ENCODE data around the gene SPRED2.

Gene SPRED2

GRCh38 chr2:65363879-65364666 is 68.3 kb downstream of the SPRED2 start:
- no peak for DNase-seq

GRCh38 chr2:65361623-65362022 is 70.8 kb downstream of the SPRED2 start:
- DNase-seq: no peak

GRCh38 chr2:65360441-65360840 is 72.0 kb downstream of the SPRED2 start:
- DNase-seq: peak; percentile 70

- peak; percentile 50 for DNase-seq
Measured at GRCh38 chr2:65358678-65359400, 73.6 kb downstream of the SPRED2 start.

- DNase-seq: peak; percentile 61
Measured at GRCh38 chr2:65357959-65358294, 74.5 kb downstream of the SPRED2 start.

GRCh38 chr2:65357095-65357958 is 75.1 kb downstream of the SPRED2 start:
- DNase-seq: no peak

GRCh38 chr2:65355186-65355831 is 77.1 kb downstream of the SPRED2 start:
- DNase-seq: no peak

GRCh38 chr2:65354773-65355172 is 77.6 kb downstream of the SPRED2 start:
- DNase-seq: no peak

GRCh38 chr2:65353927-65354326 is 78.5 kb downstream of the SPRED2 start:
- peak; percentile 49 for DNase-seq

GRCh38 chr2:65353046-65353445 is 79.4 kb downstream of the SPRED2 start:
- DNase-seq: no peak

- DNase-seq: no peak
Measured at GRCh38 chr2:65351948-65352595, 80.3 kb downstream of the SPRED2 start.

- DNase-seq: peak; percentile 69
Measured at GRCh38 chr2:65351234-65351947, 81.0 kb downstream of the SPRED2 start.

- DNase-seq: peak; percentile 9
Measured at GRCh38 chr2:65350651-65351056, 81.7 kb downstream of the SPRED2 start.

GRCh38 chr2:65349863-65350262 is 82.5 kb downstream of the SPRED2 start:
- peak; percentile 7 for DNase-seq

GRCh38 chr2:65347913-65348312 is 84.5 kb downstream of the SPRED2 start:
- no peak for DNase-seq

GRCh38 chr2:65345631-65346030 is 86.8 kb downstream of the SPRED2 start:
- DNase-seq: no peak

- DNase-seq: peak; percentile 78
Measured at GRCh38 chr2:65344689-65345088, 87.7 kb downstream of the SPRED2 start.

GRCh38 chr2:65344182-65344581 is 88.2 kb downstream of the SPRED2 start:
- DNase-seq: no peak

- no peak for DNase-seq
Measured at GRCh38 chr2:65343386-65343785, 89.0 kb downstream of the SPRED2 start.

GRCh38 chr2:65340898-65341681 is 91.3 kb downstream of the SPRED2 start:
- DNase-seq: no peak

GRCh38 chr2:65339648-65340047 is 92.8 kb downstream of the SPRED2 start:
- no peak for DNase-seq

Measured in MV-4-11 (cell line).